Measurements from ENCODE around the gene ADARB2. TPM values are rescaled to one million over a fixed set of nuclear protein-coding genes. Genes with fewer than 3 reads are reported as not detected.
"Not testable (repeated sequence)": the region's sequence is repeated elsewhere in the genome, so short reads cannot be mapped to it uniquely, and the experiment has no call there.

ADARB2 gene
- total RNA-seq, 3 donors from 2014 or later (not counting 1 experiment from before 2014, with no cell fraction given) = 0.27 to 0.78 (median 0.40) TPM

DNA sequence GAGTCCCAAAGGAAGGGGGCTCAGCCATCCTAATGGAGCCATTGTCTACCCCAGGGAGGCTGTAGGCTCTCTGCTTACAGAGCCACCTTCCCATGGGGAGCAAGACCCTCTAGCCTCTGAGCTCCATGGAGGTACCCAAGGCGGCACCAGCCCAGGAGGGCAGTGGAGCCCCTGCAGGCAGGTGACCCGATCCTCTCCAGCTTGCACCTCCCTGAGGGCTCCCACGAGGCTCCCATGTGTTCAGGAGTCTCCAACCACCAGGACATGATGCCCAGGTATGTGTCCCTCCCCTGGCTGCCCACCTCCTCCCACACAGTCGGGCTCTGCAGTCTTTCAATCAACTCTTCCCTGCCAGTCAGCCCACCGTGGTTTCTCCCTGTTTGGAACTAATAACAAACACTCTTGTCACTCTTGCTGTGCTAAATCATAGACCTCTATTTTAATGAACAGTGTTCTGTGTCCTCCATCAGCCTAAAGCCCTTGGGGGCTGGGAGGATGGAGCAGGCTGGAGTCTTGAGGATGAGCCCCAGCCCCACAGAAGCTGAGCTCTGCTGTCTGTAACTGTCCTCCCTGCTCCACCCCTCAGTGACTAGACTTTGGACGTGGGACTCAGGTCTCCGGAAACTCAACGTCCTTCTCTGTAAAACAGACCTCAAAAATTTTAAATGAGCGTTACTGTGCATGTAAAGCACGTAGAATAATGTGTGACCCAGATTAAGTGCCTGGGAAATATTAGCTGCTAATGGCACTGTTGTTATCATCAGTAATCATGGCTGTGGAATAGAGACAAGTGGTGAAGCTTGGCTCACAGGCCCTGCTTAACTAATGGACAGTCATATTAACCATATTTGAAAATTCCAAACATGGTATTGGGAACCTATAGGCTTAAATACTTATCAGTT, 382.3 kb downstream of the ADARB2 start:
- DNase-seq (no peak), ATAC-seq (no peak)
- Mint-ChIP-seq H3K9me3 (no peaks in the 10 kb centered on the region), H3K27ac (no peak overlapping the region), H3K27me3 (ENCODE audit: low read depth in 2 of 2) (peaks cover 8 to 13% of the 10 kb centered on the region in 2 donors), H3K4me3 (no peak overlapping the region), H3K4me1 (no peaks in the 10 kb centered on the region), H3K36me3 (no peaks in the 10 kb centered on the region)
- H3K9me3 ChIP-seq (ENCODE audit: control insufficient read depth, insufficient read depth, low read length) = no peaks in the 10 kb centered on the region
- H3K36me3 ChIP-seq (ENCODE audit: control insufficient read depth, insufficient read depth, low read length) = no peaks in the 10 kb centered on the region
- no peak overlapping the region for H3K4me3 ChIP-seq (ENCODE audit: low read length)
- no peaks in the 10 kb centered on the region for H3K4me1 ChIP-seq (ENCODE audit: control insufficient read depth, insufficient read depth, low read length)
- WGBS (ENCODE audit: insufficient coverage) = 72% methylated on average over 10 of the region's 10 CpGs
- TF ChIP-seq, protein P1, sequence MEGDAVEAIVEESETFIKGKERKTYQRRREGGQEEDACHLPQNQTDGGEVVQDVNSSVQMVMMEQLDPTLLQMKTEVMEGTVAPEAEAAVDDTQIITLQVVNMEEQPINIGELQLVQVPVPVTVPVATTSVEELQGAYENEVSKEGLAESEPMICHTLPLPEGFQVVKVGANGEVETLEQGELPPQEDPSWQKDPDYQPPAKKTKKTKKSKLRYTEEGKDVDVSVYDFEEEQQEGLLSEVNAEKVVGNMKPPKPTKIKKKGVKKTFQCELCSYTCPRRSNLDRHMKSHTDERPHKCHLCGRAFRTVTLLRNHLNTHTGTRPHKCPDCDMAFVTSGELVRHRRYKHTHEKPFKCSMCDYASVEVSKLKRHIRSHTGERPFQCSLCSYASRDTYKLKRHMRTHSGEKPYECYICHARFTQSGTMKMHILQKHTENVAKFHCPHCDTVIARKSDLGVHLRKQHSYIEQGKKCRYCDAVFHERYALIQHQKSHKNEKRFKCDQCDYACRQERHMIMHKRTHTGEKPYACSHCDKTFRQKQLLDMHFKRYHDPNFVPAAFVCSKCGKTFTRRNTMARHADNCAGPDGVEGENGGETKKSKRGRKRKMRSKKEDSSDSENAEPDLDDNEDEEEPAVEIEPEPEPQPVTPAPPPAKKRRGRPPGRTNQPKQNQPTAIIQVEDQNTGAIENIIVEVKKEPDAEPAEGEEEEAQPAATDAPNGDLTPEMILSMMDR (IDR thresholded peaks at IDR 0.05) = no peak
- no peaks in the 10 kb centered on the region for H3K27me3 ChIP-seq (ENCODE audit: control insufficient read depth, insufficient read depth, low read length)
- H3K27ac ChIP-seq (ENCODE audit: low read length) = no peak overlapping the region
- intact Hi-C loops (cut with micrococcal nuclease) = no loop called here

DNA sequence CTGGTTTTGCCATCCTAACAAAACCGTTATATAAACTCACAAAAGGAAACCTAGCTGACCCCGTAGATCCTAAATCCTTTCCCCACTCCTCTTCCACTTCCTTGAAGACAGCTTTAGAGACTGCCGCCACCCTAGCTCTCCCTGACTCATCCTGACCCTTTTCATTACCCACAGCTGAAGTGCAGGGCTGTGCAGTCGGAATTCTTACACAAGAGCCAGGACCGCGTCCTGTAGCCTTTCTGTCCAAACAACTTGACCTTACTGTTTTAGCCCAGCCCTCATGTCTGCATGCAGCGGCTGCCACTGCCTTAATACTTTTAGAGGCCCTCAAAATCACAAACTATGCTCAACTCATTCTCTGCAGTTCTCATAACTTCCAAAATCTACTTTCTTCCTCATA, 385.0 kb downstream of the ADARB2 start:
- H3K27ac Mint-ChIP-seq; H3K27ac ChIP-seq (ENCODE audit: low read length); H3K9me3 ChIP-seq (ENCODE audit: control insufficient read depth, insufficient read depth, low read length); ATAC-seq; H3K9me3 Mint-ChIP-seq; H3K4me3 ChIP-seq (ENCODE audit: low read length); DNase-seq; H3K36me3 Mint-ChIP-seq; H3K4me1 ChIP-seq (ENCODE audit: control insufficient read depth, insufficient read depth, low read length); H3K36me3 ChIP-seq (ENCODE audit: control insufficient read depth, insufficient read depth, low read length); H3K27me3 ChIP-seq (ENCODE audit: control insufficient read depth, insufficient read depth, low read length); H3K4me3 Mint-ChIP-seq; intact Hi-C loops (cut with micrococcal nuclease); H3K4me1 Mint-ChIP-seq: not testable (repeated sequence)
- 90% methylated on average over 7 of the region's 7 CpGs for WGBS (ENCODE audit: insufficient coverage)
- H3K27me3 Mint-ChIP-seq (ENCODE audit: low read depth in 2 of 2) = peaks cover 0 to 11% of the 10 kb centered on the region in 2 donors

DNA sequence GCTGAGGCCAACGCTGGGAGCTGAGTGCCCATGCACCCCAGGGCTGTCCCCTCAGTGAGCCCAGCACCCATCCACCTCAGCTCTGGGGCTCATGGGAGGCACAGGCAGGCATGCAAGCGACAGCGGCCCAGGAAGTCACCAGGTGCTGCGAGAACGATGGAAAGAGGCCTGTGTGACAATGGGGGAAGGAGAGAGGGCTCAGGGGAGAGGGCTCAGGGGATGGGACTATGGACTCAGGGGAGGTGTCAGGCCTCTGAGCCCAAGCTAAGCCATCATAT, 388.6 kb downstream of the ADARB2 start:
- TF ChIP-seq, protein P1 (IDR thresholded peaks at IDR 0.05) = no peak
- no peak overlapping the region for H3K27ac Mint-ChIP-seq
- WGBS (ENCODE audit: insufficient coverage) = 90% methylated on average over 5 of the region's 5 CpGs
- intact Hi-C loops (cut with micrococcal nuclease) = no loop called here
- H3K9me3 Mint-ChIP-seq = no peaks in the 10 kb centered on the region
- no peak overlapping the region for H3K4me3 Mint-ChIP-seq
- peaks cover 0 to 7% of the 10 kb centered on the region in 2 donors for H3K27me3 Mint-ChIP-seq (ENCODE audit: low read depth in 2 of 2)
- Histone ChIP-seq H3K4me3 (ENCODE audit: low read length) (no peak overlapping the region), H3K27ac (ENCODE audit: low read length) (no peak overlapping the region), H3K27me3 (ENCODE audit: control insufficient read depth, insufficient read depth, low read length) (no peaks in the 10 kb centered on the region), H3K9me3 (ENCODE audit: control insufficient read depth, insufficient read depth, low read length) (no peaks in the 10 kb centered on the region), H3K4me1 (ENCODE audit: control insufficient read depth, insufficient read depth, low read length) (no peaks in the 10 kb centered on the region), H3K36me3 (ENCODE audit: control insufficient read depth, insufficient read depth, low read length) (no peaks in the 10 kb centered on the region)
- ATAC-seq (peak in 1 of 3 donors; percentile 9), DNase-seq (no peak)
- H3K36me3 Mint-ChIP-seq = no peaks in the 10 kb centered on the region
- no peaks in the 10 kb centered on the region for H3K4me1 Mint-ChIP-seq

DNA sequence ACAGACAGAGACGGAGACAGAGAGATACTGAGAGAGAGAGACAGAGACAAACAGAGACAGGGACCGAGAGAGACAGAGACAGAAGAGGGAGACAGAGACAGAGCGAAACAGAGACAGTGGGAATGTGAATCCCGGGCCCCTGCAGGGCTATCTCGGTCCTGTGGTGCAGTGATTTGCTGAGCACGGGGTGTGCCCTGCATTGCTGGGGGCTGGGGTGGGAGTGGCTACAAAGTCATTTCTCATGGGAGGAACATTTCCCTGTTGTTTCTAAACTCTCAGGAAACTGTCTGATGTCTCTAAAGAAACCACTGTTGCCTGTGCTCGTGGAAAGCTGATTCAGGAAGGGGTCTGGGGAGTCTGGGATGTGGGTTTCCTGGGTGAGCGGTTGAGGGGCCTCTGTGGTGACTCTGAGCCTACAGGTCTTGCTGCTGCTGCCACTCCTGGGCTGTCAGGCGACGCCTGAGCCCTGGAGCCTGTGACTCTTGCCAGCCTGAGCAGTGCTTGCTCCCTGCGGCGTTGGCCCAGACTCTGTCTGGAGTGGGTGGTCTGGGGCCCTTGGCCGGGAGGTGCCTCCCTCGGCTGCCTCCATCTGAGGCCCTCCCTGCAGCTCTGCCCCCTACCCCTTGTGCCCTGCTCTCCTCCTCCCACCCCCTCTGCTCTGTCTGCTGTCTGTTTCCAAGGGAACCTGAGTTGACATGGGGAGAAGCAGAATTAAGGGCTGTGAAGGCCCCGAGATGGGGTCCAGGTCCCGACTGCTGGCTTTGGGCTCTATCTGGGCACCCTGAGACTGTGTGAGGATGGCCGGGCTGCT, 389.2 kb downstream of the ADARB2 start:
- no peaks in the 10 kb centered on the region for H3K9me3 ChIP-seq (ENCODE audit: control insufficient read depth, insufficient read depth, low read length)
- no peak overlapping the region for H3K4me3 Mint-ChIP-seq
- DNase-seq (no peak), ATAC-seq (peak in 1 of 3 donors; percentile 24)
- H3K27ac ChIP-seq (ENCODE audit: low read length) = no peak overlapping the region
- H3K4me1 Mint-ChIP-seq = no peaks in the 10 kb centered on the region
- WGBS (ENCODE audit: insufficient coverage) = 59% methylated on average over 17 of the region's 17 CpGs
- H3K4me1 ChIP-seq (ENCODE audit: control insufficient read depth, insufficient read depth, low read length) = no peaks in the 10 kb centered on the region
- no peak overlapping the region for H3K27ac Mint-ChIP-seq
- intact Hi-C loops (cut with micrococcal nuclease) = no loop called here
- TF ChIP-seq, protein P1 (IDR thresholded peaks at IDR 0.05) = no peak
- H3K36me3 Mint-ChIP-seq = no peaks in the 10 kb centered on the region
- H3K36me3 ChIP-seq (ENCODE audit: control insufficient read depth, insufficient read depth, low read length) = no peaks in the 10 kb centered on the region
- H3K27me3 ChIP-seq (ENCODE audit: control insufficient read depth, insufficient read depth, low read length) = no peaks in the 10 kb centered on the region
- H3K9me3 Mint-ChIP-seq = no peaks in the 10 kb centered on the region
- H3K4me3 ChIP-seq (ENCODE audit: low read length) = no peak overlapping the region
- peaks cover 0 to 7% of the 10 kb centered on the region in 2 donors for H3K27me3 Mint-ChIP-seq (ENCODE audit: low read depth in 2 of 2)
